ENCODE data around the gene COL4A6.

The COL4A6 gene

DNA sequence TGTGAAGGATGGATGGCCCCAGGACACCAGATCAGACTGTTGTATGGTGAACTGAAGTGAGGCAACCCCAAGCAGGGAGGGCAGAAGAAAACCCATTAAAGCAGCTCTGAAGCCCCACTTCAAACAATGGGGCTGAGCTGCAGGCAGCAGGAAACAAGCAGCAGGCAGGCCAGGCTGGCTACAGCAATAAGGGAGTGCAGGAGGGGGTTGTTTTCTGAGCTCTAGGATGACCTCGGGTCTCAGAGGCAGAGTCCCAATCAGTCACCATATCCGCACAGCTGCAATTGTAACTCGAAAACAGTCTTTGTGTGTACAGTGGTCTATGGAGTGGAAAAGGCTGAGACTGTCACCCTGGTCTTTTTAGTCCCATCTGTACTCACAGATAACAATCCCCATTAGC is 90.4 kb downstream of the COL4A6 start:
- TF ChIP-seq, protein P1, sequence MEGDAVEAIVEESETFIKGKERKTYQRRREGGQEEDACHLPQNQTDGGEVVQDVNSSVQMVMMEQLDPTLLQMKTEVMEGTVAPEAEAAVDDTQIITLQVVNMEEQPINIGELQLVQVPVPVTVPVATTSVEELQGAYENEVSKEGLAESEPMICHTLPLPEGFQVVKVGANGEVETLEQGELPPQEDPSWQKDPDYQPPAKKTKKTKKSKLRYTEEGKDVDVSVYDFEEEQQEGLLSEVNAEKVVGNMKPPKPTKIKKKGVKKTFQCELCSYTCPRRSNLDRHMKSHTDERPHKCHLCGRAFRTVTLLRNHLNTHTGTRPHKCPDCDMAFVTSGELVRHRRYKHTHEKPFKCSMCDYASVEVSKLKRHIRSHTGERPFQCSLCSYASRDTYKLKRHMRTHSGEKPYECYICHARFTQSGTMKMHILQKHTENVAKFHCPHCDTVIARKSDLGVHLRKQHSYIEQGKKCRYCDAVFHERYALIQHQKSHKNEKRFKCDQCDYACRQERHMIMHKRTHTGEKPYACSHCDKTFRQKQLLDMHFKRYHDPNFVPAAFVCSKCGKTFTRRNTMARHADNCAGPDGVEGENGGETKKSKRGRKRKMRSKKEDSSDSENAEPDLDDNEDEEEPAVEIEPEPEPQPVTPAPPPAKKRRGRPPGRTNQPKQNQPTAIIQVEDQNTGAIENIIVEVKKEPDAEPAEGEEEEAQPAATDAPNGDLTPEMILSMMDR (conservative IDR thresholded peaks at IDR 0.05) = no peak
- TF ChIP-seq ZFX (IDR thresholded peaks at IDR 0.05) = no peak
- H3K27ac ChIP-seq = no peak overlapping the region

DNA sequence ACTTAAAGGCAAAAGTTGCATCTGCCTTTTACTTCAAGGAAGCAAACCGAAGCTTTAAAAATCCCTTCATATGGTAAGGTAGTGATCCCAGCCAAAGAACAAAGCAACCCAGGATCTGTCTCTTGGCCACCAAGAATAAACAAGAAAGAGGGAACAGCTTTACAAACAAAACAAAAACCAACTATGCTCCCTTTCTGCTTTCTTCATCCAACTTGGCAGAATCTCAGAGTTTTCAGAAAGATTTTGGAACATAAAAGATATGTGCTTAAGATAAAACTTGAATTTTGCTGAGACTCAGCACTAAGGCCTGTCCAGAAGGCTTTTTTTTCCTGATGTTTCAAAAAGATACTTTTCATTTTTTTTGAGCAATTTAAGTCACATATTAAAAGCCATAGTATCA is 94.0 kb downstream of the COL4A6 start:
- H3K27ac ChIP-seq = no peak overlapping the region
- TF ChIP-seq, protein P1 (conservative IDR thresholded peaks at IDR 0.05) = no peak
- no peak for TF ChIP-seq ZFX (IDR thresholded peaks at IDR 0.05)

GRCh38 chrX:108341947-108342346 is 96.3 kb downstream of the COL4A6 start:
- TF ChIP-seq, protein P1 (conservative IDR thresholded peaks at IDR 0.05) = no peak
- no peak for TF ChIP-seq ZFX (IDR thresholded peaks at IDR 0.05)
- no peak overlapping the region for H3K27ac ChIP-seq

- TF ChIP-seq, protein P1 (conservative IDR thresholded peaks at IDR 0.05) = no peak
- no peak for TF ChIP-seq ZFX (IDR thresholded peaks at IDR 0.05)
- no peak overlapping the region for H3K27ac ChIP-seq
Observed at GRCh38 chrX:108332281-108332680, 105.9 kb downstream of the COL4A6 start.

DNA sequence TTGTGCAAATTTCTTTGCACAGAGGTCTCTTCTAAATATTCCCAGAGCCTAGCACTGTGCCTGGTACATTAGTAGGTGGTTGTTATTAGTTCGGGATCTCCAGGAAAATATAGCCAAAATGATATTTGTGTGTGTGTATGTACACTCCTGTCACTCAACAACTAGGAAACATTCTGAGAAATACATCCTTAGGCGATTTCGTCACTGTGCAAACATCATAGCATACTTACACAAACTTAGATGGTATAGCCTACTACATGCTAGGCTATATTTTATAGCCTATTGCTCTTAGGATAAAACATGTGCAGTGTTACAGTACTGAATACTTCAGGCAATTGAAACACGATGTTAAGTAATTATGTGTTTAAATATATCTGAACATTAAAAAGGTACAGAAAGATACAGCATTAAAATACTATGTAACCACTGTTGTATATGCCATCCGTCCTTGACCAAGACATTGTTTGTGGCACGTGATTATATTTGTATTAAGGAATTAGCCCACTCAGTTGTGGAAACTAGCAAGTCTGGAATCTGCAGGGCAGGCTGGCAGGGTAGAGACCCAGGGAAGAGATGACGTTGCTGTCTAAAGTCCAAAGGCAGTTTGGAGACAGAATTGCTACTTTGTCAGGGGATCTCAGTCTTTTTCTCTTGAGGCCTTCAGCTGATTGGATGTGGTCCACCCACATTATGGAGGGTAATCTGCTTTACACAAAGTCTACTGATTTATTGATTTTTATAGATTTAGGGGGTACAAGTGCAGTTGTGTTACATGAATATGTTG is 106.9 kb downstream of the COL4A6 start:
- H3K27ac ChIP-seq = no peak overlapping the region
- TF ChIP-seq, protein P1 (conservative IDR thresholded peaks at IDR 0.05) = no peak
- TF ChIP-seq ZFX (IDR thresholded peaks at IDR 0.05) = no peak

DNA sequence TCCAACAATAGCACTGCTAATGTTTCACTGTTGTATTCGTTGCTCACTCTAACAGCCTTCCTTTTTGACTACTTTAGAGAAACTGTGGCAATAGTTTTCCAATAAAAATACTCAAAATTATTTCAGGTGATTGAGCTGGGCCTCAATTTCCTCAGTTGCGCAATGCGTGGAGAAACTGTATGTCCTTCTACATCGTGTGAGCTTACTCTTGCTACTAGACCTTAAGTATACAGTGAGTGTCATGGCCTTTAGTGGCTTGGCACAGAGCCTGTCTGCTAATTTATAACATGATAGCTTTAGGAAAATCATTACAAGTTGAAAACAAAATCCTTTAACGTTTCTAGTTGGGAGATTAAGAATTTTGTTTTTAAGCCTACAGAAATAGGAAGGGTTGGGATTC is 114.5 kb downstream of the COL4A6 start:
- no peak overlapping the region for H3K27ac ChIP-seq
- TF ChIP-seq, protein P1 (conservative IDR thresholded peaks at IDR 0.05) = no peak
- TF ChIP-seq ZFX (IDR thresholded peaks at IDR 0.05) = no peak

DNA sequence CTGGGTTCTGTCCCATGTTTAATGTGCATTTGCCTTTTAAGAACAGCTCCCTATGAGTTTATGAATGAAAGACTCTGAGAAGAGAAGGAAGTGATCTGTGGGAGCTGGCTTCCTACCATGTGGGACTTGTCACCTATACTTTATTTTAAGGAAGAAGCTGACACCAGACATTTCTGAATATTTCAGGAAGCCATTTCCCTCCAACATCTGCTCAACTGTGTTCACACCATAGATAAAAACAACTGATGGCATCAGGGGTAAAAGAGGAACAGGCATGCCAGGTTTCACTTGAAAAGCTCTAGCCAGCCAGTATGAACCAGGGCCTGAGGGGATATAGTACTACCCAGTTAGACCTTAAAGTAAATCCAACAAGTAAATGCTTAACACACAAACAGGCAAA is 116.0 kb downstream of the COL4A6 start:
- TF ChIP-seq ZFX (IDR thresholded peaks at IDR 0.05) = no peak
- TF ChIP-seq, protein P1 (conservative IDR thresholded peaks at IDR 0.05) = no peak
- H3K27ac ChIP-seq = no peak overlapping the region

Data from C4-2B (cell line).